HG03439 (cell line): ENCODE data around the gene TBL3.
A peak's percentile ranks its signal among the peaks of the same experiment; 100 is the strongest.

Source experiments
- ATAC-seq: cut with Tn5 transposase; IDR thresholded peaks from one replicate; pipeline ENCODE4 v1.9.1; 2021; ENCODE audit warnings: mild to moderate bottlenecking, moderate library complexity; ENCODE audit not compliant: unreplicated experiment

TBL3 gene

DNA sequence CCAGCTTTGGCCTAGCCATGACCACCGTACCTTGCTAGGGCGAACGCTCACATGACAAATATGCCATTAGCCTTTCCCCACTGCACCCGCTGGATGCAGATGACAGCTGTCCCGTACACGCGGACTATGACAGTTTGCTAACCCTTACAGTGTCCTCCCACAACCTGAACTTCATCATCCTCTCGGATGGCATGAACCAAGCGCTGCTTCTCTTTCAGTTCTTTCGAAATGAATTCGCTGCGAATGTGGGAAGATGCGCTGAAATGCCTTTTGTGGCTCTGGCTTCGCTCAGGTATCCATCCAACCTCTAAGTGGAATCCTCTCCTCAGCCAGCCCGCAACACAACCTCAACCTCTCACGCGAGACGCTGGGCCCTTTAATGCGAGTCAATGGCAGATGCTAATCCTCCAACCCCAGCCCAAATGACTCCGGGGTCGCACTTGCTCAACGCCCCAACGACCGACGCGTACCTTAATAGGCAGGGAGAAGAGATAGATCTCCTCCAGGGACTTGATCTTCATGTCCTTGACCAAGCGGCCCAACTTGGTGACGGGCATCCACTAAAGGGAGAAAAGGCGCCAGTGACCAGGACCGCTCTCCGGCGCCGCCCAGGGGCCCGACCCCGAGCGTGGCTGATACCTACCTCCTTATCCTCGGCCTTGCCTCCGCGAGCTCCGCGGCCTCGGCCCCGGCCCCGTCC is 7.9 kb upstream of the TBL3 start:
- no peak for ATAC-seq

DNA sequence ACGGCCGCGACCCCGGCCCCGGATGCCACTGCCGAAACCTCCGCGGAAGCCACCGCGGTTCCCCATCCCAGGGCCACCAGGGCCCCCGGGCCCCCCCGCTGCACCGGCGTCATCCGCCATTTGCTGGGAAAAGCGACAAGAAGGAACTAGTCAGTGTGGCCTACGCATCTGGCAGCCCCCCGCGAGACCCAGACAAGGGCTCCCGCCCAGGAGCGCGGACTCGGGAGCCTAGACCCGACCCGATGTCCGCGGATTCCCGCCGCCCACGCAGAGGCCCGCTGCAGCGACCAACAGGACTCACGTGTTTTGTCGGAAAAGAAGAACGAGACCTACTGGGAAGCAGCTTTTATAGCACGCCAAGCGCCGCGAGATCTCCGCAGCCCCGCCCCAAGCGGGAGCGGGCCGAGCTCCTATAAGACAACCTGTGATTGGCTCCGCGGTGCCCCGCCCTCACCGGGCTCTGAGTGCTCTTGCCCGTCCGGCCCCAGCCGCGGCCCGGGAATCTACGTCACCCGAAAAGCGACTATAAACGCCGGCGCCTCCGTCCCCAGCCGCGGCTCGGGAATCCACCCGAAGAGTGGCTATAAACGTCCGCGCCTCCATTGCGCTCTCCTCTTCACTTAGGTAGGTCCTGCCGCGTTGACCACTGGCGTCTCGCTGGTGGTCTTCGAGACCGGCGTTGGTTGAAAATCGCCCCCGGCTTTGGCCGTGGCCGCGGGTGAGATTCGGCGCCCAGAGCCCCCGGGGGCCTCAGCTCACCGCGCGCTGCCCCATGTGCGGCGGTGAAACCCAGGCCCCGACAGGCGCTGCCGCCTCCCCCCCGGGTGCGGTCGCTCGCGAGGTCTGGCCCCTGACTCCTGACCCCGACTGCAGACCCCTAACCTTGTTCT is 7.1 kb upstream of the TBL3 start, which contains the start of gene RPS2:
TSS of gene RPS2 (minus strand) at position 321 of the 890 bp plus-strand sequence. CDS start at position 120, 201 bp downstream.
- peak; percentile 78 for ATAC-seq

DNA sequence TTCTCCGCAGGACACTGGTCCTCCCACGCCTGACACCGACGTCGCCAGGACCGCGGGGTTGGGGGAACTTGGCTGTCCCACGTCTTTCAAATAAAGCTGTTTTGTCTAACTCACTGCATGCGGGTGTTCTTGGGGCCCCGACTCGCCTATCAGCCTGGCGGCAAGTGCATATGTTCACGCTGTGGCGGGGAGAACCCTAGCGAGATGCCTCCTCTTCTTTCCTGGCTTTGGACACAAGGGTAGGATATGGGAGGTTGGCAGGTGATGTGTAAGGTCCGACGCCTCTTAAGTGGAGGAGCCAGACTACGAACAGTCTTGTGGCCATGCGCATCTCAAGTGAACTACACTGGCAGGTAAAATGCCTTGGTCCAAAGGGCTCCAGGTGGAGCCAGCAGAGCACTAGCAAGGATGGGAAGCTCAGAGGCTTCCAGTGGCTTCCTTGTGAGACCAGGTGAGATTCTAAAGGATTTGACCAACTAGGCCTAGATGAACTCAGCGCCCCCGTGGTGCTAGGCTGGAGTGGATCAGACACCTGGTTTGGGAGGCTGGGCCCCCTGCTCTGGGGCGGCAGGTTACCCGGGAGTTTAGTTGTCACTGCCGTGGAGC is 6.4 kb upstream of the TBL3 start:
- ATAC-seq, result no peak

DNA sequence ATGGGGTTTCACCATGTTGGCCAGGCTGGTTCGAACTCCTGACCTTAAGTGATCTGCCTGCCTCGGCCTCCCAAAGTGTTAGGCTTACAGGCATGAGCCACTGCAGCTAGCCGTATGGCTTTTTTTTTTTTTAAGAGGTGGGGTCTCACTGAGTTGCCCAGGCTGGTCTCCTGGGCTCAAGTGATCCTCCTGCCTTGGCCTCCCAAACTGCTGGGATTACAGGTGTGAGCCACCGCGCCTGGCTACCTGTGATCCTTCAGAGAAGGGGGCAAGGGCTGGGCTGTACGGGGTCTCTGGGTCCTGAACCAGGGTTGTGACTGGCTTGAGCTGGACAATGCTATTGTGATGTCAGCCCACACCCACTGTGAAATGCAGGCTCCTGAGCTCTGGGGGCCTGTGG is 5.4 kb upstream of the TBL3 start, which contains the start of gene RNF151:
TSS of gene RNF151 (plus strand) at position 397 of the 400 bp plus-strand sequence. CDS start 26 bp downstream, outside the sequence.
- ATAC-seq, result no peak

DNA sequence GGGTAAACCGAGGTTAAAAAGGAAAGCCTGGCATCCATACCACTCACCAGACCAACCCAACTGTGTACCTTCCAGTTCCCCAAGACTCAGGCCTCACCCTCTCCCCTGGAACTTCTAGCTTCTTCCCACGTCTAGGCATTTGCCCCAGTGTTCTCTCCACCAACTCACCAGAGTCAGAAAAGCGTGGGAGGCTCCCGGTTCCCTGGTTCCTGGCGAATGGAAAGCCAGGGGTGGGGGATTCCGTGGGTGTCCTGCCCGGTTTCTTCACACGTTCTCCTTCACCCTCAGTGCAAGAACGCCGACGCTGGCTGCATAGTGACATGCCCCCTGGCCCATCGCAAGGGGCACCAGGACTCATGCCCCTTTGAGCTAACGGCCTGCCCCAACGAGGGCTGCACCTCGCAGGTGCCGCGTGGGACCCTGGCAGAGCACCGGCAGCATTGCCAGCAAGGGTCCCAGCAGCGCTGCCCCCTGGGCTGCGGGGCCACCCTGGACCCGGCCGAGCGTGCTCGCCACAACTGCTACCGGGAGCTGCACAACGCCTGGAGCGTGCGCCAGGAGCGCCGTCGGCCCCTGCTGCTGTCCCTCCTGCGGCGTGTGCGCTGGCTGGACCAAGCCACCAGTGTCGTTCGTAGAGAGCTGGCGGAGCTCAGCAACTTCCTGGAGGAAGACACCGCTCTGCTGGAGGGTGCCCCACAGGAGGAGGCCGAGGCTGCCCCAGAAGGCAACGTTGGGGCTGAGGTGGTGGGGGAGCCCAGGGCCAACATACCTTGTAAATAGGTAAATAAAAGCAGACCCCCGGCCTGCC is 3.5 kb upstream of the TBL3 start:
- ATAC-seq, result no peak

DNA sequence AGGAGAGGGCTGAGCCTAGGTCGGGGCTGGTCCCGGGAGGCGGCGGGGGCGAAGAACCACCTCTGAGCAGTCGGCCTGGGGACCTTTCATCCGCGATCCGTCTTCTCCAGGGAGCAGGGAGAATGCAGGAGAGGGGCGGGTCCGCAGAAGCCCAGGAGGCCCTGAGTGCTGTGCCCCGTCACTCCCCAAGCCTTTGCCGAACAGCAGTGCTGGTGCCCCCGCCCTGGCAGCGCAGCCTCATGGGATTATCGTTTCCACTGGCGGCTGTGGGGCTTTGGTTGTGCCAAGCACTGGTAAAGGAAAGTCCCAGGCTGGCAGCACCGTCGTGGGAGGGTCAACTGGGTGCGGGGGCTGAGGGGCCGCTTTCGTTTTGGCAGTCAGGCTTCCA is 631 bp downstream of the TBL3 start:
- no peak for ATAC-seq

DNA sequence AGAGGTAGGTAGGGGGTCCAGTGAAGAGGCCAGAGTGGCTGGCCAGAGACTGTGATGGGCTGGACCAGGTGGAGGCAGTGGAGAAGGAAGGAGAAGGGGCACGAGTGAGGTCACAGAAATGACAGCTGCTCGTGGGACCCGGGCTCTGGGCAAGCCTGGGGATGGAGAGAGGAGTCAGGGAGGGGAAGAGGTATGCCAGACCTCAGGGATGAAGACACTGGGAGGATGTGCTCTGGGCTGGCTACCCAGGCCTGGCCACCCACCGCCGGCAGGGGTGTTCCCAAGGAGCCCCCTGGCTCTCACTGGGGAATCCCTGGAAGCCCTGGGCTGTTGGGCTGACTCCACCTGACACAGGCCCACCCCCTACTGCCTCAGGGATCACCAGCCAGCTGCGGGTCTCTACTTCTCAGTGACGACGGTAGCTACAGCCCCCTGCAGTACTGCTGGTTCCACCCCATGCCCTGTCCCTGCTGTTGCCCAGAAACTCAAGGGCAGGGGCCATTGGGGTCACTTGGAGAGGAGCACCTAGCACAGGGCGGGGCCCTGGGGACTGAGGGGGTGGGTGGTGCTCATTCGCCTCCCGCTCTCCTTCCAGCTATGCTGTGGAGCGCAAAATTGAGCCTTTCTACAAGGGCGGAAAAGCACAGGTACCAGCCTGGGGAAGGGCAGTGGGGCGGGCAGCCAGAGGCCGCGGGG is 1.8 kb downstream of the TBL3 start:
- ATAC-seq, result no peak

DNA sequence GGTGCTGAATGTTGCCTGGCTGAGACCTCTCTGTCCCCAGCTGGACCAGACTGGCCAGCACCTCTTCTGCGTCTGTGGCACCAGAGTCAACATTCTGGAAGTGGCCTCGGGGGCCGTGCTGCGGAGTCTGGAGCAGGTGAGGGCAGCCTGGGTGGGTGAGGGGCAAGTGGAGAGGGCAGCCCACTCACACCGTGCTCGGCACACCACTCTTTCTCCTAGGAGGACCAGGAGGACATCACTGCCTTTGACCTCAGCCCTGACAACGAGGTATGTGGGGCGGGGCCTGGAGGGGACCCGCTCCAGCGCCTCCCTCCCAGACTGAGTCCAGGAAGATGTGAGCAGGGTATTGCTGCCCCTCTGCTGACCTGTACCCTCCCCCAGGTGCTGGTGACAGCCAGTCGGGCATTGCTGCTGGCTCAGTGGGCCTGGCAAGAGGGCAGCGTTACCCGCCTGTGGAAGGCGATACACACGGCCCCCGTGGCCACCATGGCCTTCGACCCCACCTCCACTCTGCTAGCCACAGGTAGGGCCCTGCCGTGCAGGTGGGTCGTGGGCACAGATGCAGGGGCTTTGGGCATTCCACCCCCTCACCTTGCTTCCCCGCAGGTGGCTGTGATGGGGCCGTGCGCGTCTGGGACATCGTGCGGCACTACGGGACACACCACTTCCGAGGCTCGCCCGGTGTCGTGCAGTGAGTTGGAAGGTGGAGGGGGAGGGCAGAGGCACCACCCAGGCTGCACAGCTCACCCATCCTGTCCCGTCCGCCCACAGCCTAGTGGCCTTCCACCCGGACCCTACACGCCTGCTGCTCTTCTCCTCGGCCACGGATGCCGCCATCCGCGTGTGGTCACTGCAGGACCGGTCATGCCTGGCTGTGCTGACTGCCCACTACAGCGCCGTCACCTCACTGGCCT is 2.6 kb downstream of the TBL3 start:
- ATAC-seq, result no peak

DNA sequence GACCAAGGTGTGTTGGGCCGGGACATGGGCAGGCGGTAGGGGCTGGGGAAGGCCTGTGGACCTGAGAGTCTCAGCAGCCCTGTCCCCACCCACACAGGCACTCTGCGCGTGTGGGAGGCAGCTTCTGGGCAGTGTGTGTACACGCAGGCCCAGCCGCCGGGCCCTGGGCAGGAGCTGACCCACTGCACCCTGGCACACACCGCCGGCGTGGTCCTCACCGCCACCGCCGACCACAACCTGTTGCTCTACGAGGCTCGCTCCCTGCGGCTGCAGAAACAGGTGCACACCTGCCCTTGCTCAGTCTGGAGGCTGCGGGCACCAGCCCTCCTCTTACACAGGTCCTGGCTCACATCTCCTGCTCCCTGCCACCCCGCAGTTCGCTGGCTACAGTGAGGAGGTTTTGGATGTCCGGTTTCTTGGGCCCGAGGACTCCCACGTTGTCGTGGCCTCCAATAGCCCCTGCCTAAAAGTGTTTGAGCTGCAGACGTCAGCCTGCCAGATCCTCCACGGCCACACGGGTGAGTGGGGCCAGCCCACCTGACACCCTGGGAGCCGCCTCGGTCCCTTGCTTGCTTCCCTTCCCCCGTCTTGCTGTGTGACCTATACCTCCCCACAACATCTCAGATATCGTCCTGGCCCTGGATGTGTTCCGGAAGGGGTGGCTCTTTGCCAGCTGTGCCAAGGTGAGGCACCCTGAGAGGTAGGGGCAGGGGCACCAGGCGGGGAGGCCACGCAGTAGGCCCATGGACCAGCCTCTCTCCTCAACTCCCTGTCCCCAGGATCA is 3.8 kb downstream of the TBL3 start:
- no peak for ATAC-seq

DNA sequence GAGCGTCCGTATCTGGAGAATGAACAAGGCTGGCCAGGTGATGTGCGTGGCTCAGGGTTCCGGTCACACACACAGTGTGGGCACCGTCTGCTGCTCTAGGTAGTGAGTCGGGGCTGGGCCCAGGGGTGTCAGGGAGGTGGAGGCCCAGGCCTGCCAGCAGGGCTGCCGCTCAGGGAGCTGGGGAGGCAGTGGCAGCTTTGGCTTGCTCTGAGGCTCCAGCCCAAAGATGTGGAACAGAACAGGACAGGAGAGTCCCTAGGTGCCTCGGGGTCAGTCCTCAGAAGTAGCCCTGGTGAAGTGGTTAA is 4.3 kb downstream of the TBL3 start:
- no peak for ATAC-seq

DNA sequence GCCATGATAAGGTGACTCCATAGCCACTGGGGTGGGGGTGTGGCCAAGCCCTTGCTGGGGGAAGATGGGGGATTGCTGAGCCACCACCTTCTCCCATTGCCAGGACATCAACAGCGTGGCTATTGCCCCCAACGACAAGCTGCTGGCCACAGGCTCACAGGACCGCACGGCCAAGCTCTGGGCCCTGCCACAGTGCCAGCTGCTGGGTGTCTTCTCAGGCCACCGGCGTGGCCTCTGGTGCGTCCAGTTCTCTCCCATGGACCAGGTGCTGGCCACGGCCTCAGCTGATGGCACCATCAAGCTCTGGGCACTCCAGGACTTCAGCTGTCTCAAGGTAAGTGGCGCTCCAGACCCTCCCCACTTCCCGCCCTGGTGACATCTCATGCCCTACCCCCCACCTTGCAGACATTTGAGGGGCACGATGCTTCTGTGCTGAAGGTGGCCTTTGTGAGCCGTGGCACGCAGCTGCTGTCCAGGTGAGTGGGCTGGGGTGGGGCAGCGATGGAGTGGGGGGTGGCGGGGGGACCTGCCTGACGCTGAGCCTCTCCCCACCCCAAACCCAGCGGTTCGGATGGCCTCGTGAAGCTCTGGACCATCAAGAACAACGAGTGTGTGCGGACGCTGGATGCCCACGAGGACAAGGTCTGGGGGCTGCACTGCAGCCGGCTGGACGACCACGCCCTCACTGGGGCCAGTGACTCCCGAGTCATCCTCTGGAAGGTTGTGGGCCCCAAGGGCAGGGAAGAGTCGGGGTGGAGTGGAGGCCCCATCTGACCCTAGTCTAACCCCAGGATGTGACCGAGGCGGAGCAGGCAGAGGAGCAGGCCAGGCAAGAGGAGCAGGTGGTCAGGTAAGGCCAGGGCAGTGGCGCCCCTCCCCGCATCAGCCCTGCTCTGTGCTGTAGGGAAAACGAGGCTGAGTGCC is 5.4 kb downstream of the TBL3 start:
- no peak for ATAC-seq

DNA sequence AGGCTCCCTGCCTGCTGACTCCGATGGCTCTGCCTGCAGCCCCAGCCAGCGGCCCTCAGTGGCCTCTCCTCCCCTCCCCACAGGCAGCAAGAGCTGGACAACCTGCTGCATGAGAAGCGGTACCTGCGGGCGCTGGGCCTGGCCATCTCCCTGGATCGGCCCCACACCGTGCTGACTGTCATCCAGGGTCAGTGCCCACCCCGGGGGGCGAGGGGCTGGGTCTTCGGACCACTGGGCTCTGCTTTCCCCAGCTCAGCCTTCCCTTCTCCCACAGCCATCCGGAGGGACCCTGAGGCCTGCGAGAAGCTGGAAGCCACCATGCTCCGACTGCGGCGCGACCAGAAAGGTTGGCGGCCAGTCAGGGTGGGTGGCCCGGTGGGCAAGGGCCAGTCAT is 6.0 kb downstream of the TBL3 start:
- no peak for ATAC-seq

DNA sequence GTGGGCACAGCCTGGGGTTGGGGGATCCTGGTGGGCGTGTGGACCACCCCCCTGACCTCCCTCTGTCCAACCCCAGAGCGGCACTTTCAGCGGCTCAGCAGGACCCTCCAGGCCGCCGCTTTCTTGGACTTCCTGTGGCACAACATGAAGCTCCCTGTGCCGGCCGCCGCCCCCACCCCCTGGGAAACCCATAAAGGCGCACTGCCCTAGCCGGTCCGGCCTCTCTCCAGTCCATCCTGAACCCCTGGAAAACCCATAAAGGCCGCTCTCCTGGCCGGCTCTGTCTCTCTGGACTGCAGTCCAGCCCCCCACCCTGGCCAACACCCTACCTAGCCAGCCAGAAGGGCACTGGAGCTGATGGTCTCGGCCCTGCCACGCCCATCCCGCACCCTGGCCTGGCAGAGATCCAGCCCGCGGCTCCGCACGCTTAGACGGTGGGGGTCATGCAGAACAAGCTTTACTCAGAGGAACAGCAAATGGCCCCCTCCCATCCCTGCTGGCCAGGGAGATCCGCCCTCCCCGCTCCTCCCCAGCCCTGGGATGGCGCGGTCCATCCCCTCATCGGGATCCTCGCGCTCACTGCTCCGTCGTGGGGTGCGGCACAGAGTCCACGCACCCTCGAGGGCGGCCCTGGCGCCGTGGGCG is 6.7 kb downstream of the TBL3 start:
- ATAC-seq, result no peak

DNA sequence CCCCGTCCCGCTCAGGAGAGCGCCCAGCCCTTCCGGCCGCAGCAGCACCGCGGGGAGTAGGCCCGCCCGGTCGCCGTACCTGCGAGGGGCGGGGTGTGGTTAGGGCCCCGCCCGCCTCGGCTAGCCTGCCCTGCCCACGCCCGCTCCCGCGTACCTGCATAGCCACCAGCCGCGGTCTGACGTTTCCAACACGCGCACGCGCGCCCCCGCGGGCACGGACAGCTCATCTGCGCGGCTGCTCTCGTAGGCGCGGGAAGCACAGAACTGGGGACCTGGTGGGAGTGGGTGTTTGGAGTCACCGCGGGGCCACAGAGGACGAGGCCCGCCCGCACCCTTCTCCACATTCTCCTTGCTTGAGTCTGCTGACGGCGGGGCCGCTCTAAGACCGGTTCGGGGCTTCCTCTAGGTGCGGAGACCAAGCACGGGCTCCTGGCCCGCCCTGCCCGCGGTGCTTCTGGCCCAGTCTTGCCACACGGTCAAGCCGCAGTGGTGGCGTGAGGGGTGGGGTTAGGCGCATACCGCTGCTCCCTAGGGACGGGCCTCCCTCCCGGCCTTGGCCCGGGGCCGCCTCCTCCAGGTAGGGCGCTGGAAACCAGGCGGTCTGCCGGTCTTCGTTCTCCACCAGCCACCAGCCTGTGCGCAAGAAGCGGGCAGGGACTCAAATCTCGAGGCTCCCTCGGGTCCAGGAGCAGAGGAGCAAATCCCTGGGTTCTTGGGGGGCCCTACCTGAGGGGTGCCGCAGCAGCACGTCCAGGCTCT is 7.6 kb downstream of the TBL3 start:
- ATAC-seq, result no peak

DNA sequence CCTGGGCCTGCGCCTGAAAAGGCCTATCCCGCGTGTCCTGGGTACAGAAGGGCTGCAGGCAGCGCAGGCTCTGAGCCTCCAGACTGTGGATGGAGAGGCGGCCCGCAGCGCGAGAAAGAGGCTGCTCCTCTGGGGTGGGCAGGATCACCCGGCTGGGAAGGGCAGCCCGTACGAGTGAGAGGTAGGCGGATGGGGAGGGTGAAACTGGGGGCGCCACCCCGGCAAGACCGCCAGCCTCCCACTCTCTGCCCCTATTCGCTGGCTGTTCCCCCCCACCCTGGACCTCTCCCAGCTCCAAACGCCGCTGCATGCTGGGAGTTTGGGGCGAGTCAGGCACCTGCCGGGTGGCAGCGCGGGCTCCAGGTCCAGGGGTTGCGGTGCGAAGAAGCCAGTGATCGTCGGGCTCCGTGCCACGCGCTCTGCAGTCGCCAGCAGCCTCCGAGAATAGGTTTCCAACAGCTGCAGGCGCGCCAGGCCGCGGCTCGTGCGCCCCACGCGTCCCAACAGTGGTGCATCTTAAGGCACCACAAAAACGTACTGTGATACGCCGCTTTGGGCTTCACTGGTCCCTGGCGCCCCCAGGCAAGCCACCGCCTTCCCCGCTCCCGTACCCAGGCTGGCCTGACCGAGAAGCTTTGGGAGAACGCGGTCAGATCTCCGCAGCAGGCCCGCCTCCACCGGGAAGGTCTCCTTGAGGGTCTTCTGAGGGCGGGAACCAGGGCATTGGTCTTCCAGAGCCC is 8.3 kb downstream of the TBL3 start:
- ATAC-seq, result no peak

DNA sequence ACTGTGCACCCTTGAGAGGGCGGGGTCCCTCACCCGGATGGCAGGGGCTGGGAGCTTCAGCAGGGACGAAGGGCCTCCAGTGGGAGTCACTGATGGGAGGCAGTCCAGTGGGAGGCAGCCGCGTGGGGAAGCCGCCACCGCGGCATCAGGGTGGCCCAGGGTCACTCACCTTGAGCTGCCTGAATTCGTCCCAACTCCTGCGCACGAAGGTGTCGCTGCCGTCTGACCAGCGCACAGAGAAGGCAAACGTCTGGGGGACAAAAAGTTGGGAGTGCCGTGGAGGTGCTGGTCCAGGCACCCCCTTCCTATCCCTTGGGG is 8.9 kb downstream of the TBL3 start:
- no peak for ATAC-seq
